HG02884 (cell line): Measurements from ENCODE around the gene PTPRF.

Source experiments
- ATAC-seq: cut with Tn5 transposase; IDR thresholded peaks from one replicate; pipeline ENCODE4 v1.9.1; 2021; ENCODE audit warnings: mild to moderate bottlenecking, moderate library complexity; ENCODE audit not compliant: unreplicated experiment

PTPRF gene

DNA sequence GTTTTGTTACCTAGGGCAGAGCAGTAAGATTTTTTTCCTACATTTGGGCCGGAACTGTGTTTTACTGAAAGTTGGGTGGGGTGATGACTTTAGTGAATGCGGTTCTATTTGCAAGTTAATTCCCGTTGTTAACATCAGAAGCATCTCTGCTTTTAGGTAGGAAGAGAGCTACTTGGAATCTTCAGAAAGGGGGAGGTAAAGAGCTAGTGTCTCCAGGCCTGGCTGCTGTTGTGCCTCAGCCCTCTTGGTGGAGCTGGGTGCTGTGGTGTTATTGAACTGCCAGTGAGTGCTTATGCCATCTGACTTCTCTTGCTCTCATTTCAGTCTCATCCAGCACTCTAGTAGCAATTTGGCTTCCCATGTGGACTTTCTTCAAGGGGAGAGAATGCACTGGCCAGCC lies 122.7 kb downstream of the PTPRF start:
- no peak for ATAC-seq

GRCh38 chr1:43653893-43654292 lies 123.2 kb downstream of the PTPRF start:
- ATAC-seq = no peak

GRCh38 chr1:43655953-43656352 lies 125.3 kb downstream of the PTPRF start:
- no peak for ATAC-seq

- no peak for ATAC-seq
These were observed 128.8 kb downstream of the PTPRF start for GRCh38 chr1:43659212-43660166.

- ATAC-seq = no peak
These were observed 129.7 kb downstream of the PTPRF start for GRCh38 chr1:43660355-43660754.

GRCh38 chr1:43664369-43664768 lies 133.7 kb downstream of the PTPRF start:
- no peak for ATAC-seq

DNA sequence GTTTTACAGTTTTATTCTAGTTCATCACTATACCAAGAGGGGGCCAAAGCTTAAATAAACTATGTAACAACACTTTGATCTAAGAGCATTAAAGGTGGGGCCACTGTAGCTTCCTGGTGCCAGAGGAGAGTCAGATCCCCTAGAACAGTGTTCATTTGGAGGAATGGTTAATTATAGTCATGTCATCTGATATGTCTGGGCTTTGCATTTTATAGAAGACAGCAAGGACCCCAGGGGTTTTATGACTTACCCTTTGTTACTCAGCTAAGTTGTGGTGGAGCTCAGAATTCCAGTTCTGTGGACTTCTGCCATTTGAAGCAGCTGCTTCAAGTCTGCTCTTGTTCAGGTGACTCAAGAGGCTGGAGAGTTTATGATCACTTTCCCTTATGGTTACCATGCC lies 135.9 kb downstream of the PTPRF start:
- no peak for ATAC-seq

DNA sequence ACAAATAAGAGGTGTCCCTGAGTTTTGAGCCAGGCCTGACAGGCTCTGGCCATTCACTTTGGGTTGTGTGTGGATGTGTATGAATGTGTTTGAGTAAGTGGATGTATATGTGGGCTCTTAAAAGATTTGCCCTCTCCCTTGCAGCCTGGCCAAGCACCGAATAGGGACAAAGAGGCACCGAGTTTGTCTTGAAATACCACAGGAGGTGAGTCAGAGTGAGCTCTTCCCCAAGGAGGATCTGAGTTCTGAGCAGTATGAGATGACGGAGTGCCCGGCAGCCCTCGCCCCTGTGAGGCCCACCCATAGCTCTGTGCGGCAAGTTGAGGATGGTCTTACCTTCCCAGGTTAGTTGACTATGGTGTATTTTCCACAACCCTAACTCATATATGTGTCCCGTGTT lies 138.3 kb downstream of the PTPRF start:
- ATAC-seq = no peak

GRCh38 chr1:43669878-43670277 lies 139.2 kb downstream of the PTPRF start:
- ATAC-seq = no peak

DNA sequence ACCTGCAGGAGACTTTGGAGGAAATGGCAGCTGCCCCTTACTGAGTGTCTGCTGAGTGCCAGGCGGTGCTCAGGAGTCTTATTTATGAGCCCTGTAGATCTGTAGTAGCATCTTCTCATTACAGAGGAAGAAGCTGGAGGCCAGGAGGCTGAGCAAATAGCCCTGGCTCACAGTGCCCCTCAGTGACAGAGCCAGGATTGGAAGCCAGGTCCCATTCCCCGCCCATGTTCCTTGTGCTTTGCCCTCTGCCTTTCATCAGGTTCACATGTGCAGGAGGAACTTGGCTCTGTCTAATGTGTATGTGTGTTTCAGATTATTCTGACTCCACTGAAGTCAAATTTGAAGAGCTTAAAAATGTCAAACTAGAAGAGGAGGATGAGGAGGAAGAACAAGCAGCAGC lies 140.5 kb downstream of the PTPRF start:
- no peak for ATAC-seq

GRCh38 chr1:43671626-43672330 lies 141.1 kb downstream of the PTPRF start:
- no peak for ATAC-seq

DNA sequence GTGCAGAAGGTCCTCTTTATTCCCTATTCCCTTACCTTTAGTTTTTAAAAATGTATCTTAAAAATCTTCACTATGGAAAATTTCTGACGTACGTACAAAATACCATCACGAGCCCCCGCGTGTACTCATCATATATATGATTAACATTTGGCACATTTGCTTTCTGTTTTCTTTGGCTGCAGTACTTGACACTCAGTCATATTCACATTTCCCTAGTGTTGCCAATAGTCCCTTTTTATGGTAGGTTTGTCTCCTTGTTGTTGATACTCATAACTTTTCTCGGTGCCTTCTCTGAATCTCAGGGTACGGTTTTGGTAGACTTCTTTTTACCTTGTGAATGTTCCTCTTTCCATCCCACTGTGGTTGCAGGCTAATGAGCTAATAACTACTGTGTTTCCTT lies 142.6 kb downstream of the PTPRF start:
- no peak for ATAC-seq
